GM12878 (cell line): ENCODE measurements around the gene DNAI7. TPM values are rescaled to one million over a fixed set of nuclear protein-coding genes. Genes with fewer than 3 reads are reported as not detected.

Experiments
- ATAC-seq: fragments of 200-7000 bp; cut with Tn5 transposase; 3 replicates; pipeline ENCODE4 v1.9.1; 2020; ENCODE audit warnings: mild to moderate bottlenecking, moderate library complexity
- Bru-seq: library from RNA; stranded (reverse); fragments of 400-500 nt; gene quantifications from one replicate; lab custom pipeline; 2021; lab: Mats Ljungman, UMichigan
- BruChase-seq, 2 experiments: library from RNA; stranded (reverse); fragments of 400-500 nt; gene quantifications; one replicate each; lab custom pipeline; 2021; lab: Mats Ljungman, UMichigan
- BruUV-seq: library from RNA; stranded (reverse); fragments of 400-500 nt; replicated peaks from 2 replicates; lab custom pipeline; 2021; lab: Mats Ljungman, UMichigan
- CTCF ChIA-PET: fragments of 300-600 bp; sonication (Branson Sonifier 250); formaldehyde crosslinking; extraction: SDS; loops from one replicate; lab custom pipeline; 2021; ENCODE audit warnings: inconsistent platforms; lab: Yijun Ruan, JAX
- POLR2A ChIA-PET: fragments of 350-600 bp; formaldehyde crosslinking; extraction: SDS; loops from one replicate; lab custom pipeline; 2021; ENCODE audit warnings: inconsistent platforms; lab: Charles Lee
- RAD21 ChIA-PET: fragments of 300-600 bp; sonication (Branson Sonifier 250); formaldehyde crosslinking; loops from one replicate; lab custom pipeline; 2023; ENCODE audit warnings: antibody characterized with exemption; ENCODE audit not compliant: unreplicated experiment; lab: Charles Lee
- SMC1A ChIA-PET: fragments of 300-600 bp; sonication (Branson Sonifier 250); formaldehyde crosslinking; loops from one replicate; lab custom pipeline; 2023; ENCODE audit not compliant: unreplicated experiment, uncharacterized antibody; lab: Charles Lee
- DNase-seq: peaks from one replicate; pipeline ENCODE4 v3.0.0-alpha.2; 2011; ENCODE audit warnings: low read depth, low spot score
- FAIRE-seq: peaks from 3 replicates; lab custom pipeline; 2011; peaks lifted over from hg19 to GRCh38; lab: Jason Lieb, UNC
- H2AFZ ChIP-seq: 2 replicates; pipeline ENCODE4 v1.6.0; 2011; ENCODE audit warnings: low read depth, low read length, control low read depth; ENCODE audit not compliant: control insufficient read depth
- H3K27ac ChIP-seq: 2 replicates; pipeline ENCODE4 v1.5.1; 2011; ENCODE audit warnings: control low read depth; ENCODE audit not compliant: control insufficient read depth, insufficient read depth
- H3K27me3 ChIP-seq, 2 experiments: replicated peaks in 1 of 2; 2 replicates each; pipeline versions ENCODE4 v1.6.0 to v1.6.1; 2011; ENCODE audit warnings: low read length in 1 of 2; ENCODE audit not compliant: control insufficient read depth in 2 of 2, insufficient read depth in 2 of 2
- H3K36me3 ChIP-seq, 2 experiments: 2 replicates each; pipeline ENCODE4 v1.5.1; 2011; ENCODE audit warnings: low read length in 1 of 2; ENCODE audit not compliant: control insufficient read depth in 2 of 2, insufficient read depth in 2 of 2
- H3K4me1 ChIP-seq: 2 replicates; pipeline ENCODE4 v1.6.1; 2011; ENCODE audit warnings: mild to moderate bottlenecking, low read length, moderate library complexity, mixed read lengths; ENCODE audit not compliant: control insufficient read depth, insufficient read depth
- H3K4me2 ChIP-seq: 2 replicates; pipeline ENCODE4 v1.6.0; 2011; ENCODE audit warnings: control low read depth; ENCODE audit not compliant: control insufficient read depth, insufficient read depth
- H3K4me3 ChIP-seq: fragments of 200-600 bp; sonication (generic); 2 replicates; pipeline ENCODE4 v1.5.1; 2016
- H3K79me2 ChIP-seq: 2 replicates; pipeline ENCODE4 v1.6.0; 2011; ENCODE audit warnings: low read length; ENCODE audit not compliant: control insufficient read depth, insufficient read depth
- H3K9ac ChIP-seq: 2 replicates; pipeline ENCODE4 v1.8.0; 2011; ENCODE audit warnings: low read length, control low read depth, mixed read lengths; ENCODE audit not compliant: control insufficient read depth, insufficient read depth
- H3K9me3 ChIP-seq: replicated peaks from 3 replicates; pipeline ENCODE4 v1.5.1; 2011; ENCODE audit warnings: mild to moderate bottlenecking, low read length; ENCODE audit not compliant: control insufficient read depth, insufficient read depth
- H4K20me1 ChIP-seq: 2 replicates; pipeline ENCODE4 v1.6.0; 2011; ENCODE audit not compliant: control insufficient read depth, insufficient read depth
- BCLAF1 ChIP-seq: fragments of 450-650 bp; IDR thresholded peaks from 2 replicates; pipeline ENCODE4 v1.6.1; 2017; ENCODE audit warnings: antibody characterized with exemption, mild to moderate bottlenecking, moderate library complexity
- CEBPB ChIP-seq, 2 experiments: fragments of 150-350 bp in 1 of 2; IDR thresholded peaks; 2 replicates each; pipeline ENCODE4 v1.6.1; 2012 to 2014; ENCODE audit warnings: low read depth in 2 of 2, low read length in 2 of 2, borderline replicate concordance in 1 of 2, inconsistent platforms in 1 of 2
- EGR1 ChIP-seq, 2 experiments: IDR thresholded peaks; 1 replicate in 1 of 2; 2 replicates in 1 of 2; pipeline ENCODE4 v1.6.1; 2011 to 2012; ENCODE audit warnings: low read depth in 2 of 2, low read length in 2 of 2, borderline replicate concordance in 1 of 2, mild to moderate bottlenecking in 1 of 2, moderate library complexity in 1 of 2
- NFYA ChIP-seq: IDR thresholded peaks from 2 replicates; pipeline ENCODE4 v1.6.1; 2011; ENCODE audit warnings: low read depth, mild to moderate bottlenecking, low read length, improper control_type of control experiment, borderline replicate concordance
- RELA ChIP-seq: fragments of 450-650 bp; IDR thresholded peaks from 2 replicates; pipeline ENCODE4 v1.8.0; 2014; ENCODE audit warnings: borderline replicate concordance; ENCODE audit not compliant: partially characterized antibody
- SREBF2 ChIP-seq: IDR thresholded peaks from 2 replicates; pipeline ENCODE4 v1.6.1; 2012; ENCODE audit warnings: mild to moderate bottlenecking, low read length
- ZZZ3 ChIP-seq: IDR thresholded peaks from 2 replicates; pipeline ENCODE4 v1.6.1; 2011; ENCODE audit warnings: low read depth; ENCODE audit not compliant: control insufficient read depth, insufficient read length
- WGBS: methylation state at CpG from one replicate; pipeline ENCODE4 v1.1.6; 2016; ENCODE audit warnings: low lambda C conversion rate; ENCODE audit not compliant: insufficient replicate concordance, insufficient coverage; ENCODE audit errors: missing lambda C conversion rate; 5-methylcytosine and 5-hydroxymethylcytosine counted together
- in situ Hi-C: fragments of 300-500 bp; cut with MboI; formaldehyde crosslinking; loops from 9 replicates; pipeline ENCODE4 v1.14.3; 2018; ENCODE audit warnings: mixed read lengths
- intact Hi-C: fragments of 100-400 bp; cut with micrococcal nuclease; formaldehyde crosslinking; loops from one replicate; pipeline ENCODE4 v1.14.2; 2022; ENCODE audit not compliant: unreplicated experiment
- long read RNA-seq, 2 experiments: library from polyadenylated mRNA; unstranded; transcript quantifications; one replicate each; pipeline ENCODE4 v2.0.0, GENCODE V29; 2019 to 2020
- polyA minus RNA-seq, 3 experiments: library from RNA; depleted of rRNA, polyadenylated mRNA; stranded (reverse); fragments of >200 nt; gene quantifications; 2 replicates each; pipeline ENCODE4 v1.2.3, GENCODE V29; 2011
- polyA plus RNA-seq, 11 experiments: library from polyadenylated mRNA; depleted of rRNA in 4 of 11; unstranded in 6 of 11; stranded (reverse) in 5 of 11; fragments of >200 nt; fragmentation: Nextera tagmentation in 4 of 11; fragmentation: Illumina TruSeq in 1 of 11; extraction: Ambion mirVana in 4 of 11; extraction: Trizol in 1 of 11; gene quantifications; 1 replicate in 1 of 11; 2 replicates in 10 of 11; pipeline versions ENCODE4 v1.2.1 to v1.2.3, GENCODE V29; 2011 to 2016; ENCODE audit warnings: inconsistent platforms in 2 of 11, missing spikeins in 2 of 11, low read depth in 1 of 11
- total RNA-seq, 4 experiments: library from RNA; depleted of rRNA in 3 of 4; stranded (reverse); fragments of >200 nt in 3 of 4; fragmentation: Illumina TruSeq in 1 of 4; extraction: Trizol in 1 of 4; gene quantifications; 2 replicates each; pipeline versions ENCODE4 v1.2.1 to v1.2.3, GENCODE V29; 2013 to 2021
- TF ChIP-seq, protein P1 (sequence below): IDR thresholded peaks from 2 replicates; pipeline ENCODE4 v1.6.1; 2012; ENCODE audit warnings: low read depth, low read length, improper control_type of control experiment
- TF ChIP-seq, protein P2 (sequence below): fragments of 450-650 bp; IDR thresholded peaks from 2 replicates; pipeline ENCODE4 v1.6.1; 2018; ENCODE audit warnings: mild to moderate bottlenecking, low read depth, moderate library complexity; ENCODE audit not compliant: partially characterized antibody

Gene DNAI7
- not detected in 2 replicates for total RNA-seq (2013; cell fraction: nucleolus; rRNA removed)
- total RNA-seq (2014; rRNA removed), result 0.05 TPM in 1 of 2 replicates, not detected in the other
- not detected in 2 replicates for total RNA-seq (2014; rRNA removed; fragmentation: Illumina TruSeq; extraction: Trizol)
- not detected in 2 replicates for total RNA-seq (2021)
- not detected for polyA plus RNA-seq (2011; ENCODE audit: low read depth)
- 0.04 TPM in 1 of 2 replicates, not detected in the other for polyA plus RNA-seq (2011; rRNA removed)
- polyA plus RNA-seq (2011; cell fraction: cytosol; rRNA removed), result not detected in 2 replicates
- 0.07 TPM in 1 of 2 replicates, not detected in the other for polyA plus RNA-seq (2011; cell fraction: nucleus; rRNA removed)
- polyA plus RNA-seq (2012), result 0.11 and 0.15 TPM in 2 replicates
- 0.07 TPM in 1 of 2 replicates, not detected in the other for polyA plus RNA-seq (2014; fragmentation: Illumina TruSeq; extraction: Trizol)
- polyA plus RNA-seq (2014; fragmentation: Nextera tagmentation; extraction: Ambion mirVana), result under 1 TPM; 0.11 to 0.48 TPM
- polyA plus RNA-seq (2014; rRNA removed), result 0.05 and 0.08 TPM in 2 replicates
- polyA plus RNA-seq (2016; fragmentation: Nextera tagmentation; extraction: Ambion mirVana), result under 1 TPM; 0.15 to 0.29 TPM
- polyA minus RNA-seq (2011; rRNA and poly(A)+ RNA removed), result not detected in 2 replicates
- polyA minus RNA-seq (2011; cell fraction: cytosol; rRNA and poly(A)+ RNA removed), result not detected in 2 replicates
- not detected in 2 replicates for polyA minus RNA-seq (2011; cell fraction: nucleus; rRNA and poly(A)+ RNA removed)
- Bru-seq, nascent RNA, result percentile 18 among the genes with signal in this experiment
- percentile 25 among the genes with signal in this experiment for BruChase-seq, experiment 1, labeled RNA remaining after a 6-hour chase
- percentile 39 among the genes with signal in this experiment for BruChase-seq, experiment 2, labeled RNA remaining after a 2-hour chase
- long read RNA-seq, experiment 1, result 0 reads
- long read RNA-seq, experiment 2, partial matches to known transcripts, result 0 of 4 reads
- long read RNA-seq, experiment 2, other reads (novel, unspliced or antisense), result 4 of 4 reads

DNA sequence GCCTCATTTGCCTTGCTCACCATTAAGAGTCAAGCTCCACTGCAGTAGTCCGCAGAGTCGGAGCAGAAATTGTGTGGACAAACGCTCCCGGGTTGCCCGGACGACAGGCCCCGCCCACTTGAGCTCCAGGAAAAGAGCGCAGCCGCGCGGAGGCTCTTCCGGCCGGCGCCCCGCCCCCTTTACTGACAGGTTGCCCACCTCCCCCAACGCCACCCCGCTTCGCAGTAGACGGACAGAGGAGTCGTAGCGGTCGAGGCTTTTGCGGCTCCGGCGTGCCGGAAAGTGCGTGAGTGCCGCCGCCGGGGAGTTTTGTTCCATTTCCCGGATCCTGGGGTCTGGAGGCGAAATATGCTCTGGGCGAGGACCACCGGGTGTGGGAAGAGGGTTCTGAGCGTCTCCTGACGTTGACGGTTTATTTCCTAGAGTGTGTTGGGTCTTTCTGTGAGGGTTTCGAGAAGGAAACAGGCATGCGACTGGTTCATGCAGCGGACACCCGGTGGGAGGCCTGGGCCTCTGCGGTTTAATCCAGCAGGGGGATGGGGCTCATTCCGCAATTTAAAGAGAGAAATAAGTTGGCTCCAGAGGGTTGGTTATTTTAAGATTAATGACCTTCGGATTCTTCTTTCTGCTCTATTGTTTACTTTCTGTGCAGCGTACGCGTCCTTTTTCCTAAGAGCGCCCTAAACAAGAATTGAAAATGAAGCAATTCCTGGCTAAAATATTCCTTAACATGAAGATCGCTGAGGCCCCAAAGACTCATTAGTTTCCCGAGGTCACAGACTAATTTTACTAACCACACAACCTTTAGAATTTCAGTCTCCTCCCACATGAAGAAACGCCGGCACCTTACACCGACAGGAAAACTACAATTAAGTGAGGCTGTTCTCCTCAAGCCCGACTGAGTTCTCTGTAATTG lies at the start of gene DNAI7, which contains the start of gene ETFRF1:
TSS of gene DNAI7 (minus strand) at position 105 of the 916 bp plus-strand sequence. CDS start at position 23, 82 bp downstream.
TSS of gene ETFRF1 (plus strand) at position 182 of the 916 bp plus-strand sequence. CDS start 8,720 bp downstream, outside the sequence.
- in situ Hi-C loops, result no loop called here
- FAIRE-seq (peak; percentile 69), DNase-seq (peak; percentile 56), ATAC-seq (peak; percentile 99)
- H3K9ac ChIP-seq, result peak within 1 kb of the TSS; percentile 71
- ChIA-PET CTCF (interaction anchor here (0.9 to 2.0 kb wide), 7 partner anchors 10 to 192 kb away, joined by 3 to 14 read pairs (median 3); no protein-coding TSS in a partner anchor), RAD21 (interaction anchor here (0.7 to 1.0 kb wide), 6 partner anchors 9 to 168 kb away, joined by 3 to 8 read pairs (median 4); no protein-coding TSS in a partner anchor), SMC1A (interaction anchor here (1.0 to 1.6 kb wide), 4 partner anchors 11 to 843 kb away, joined by 3 to 9 read pairs (median 4); no protein-coding TSS in a partner anchor), POLR2A (interaction anchor here (0.9 to 1.0 kb wide), 3 partner anchors 20 to 189 kb away, joined by 3 to 4 read pairs (median 3); no protein-coding TSS in a partner anchor)
- BruUV-seq, result TSS peak; percentile 89
- no peaks in the 10 kb centered on the region for H3K36me3 ChIP-seq
- H2AFZ ChIP-seq, result peak within 1 kb of the TSS; percentile 76
- H3K4me1 ChIP-seq, result peaks cover 6% of the 10 kb centered on the region; the same call in 1 of the 2 replicates
- 2% methylated on average over 54 of the region's 54 CpGs for WGBS
- peak within 1 kb of the TSS; percentile 76 for H3K4me2 ChIP-seq
- no peaks in the 10 kb centered on the region for H3K27me3 ChIP-seq
- H3K4me3 ChIP-seq, result peak within 1 kb of the TSS; percentile 85
- H3K27ac ChIP-seq, result peak within 1 kb of the TSS; percentile 73
- H3K79me2 ChIP-seq, result peaks cover 4% of the 10 kb centered on the region
- intact Hi-C loops, result no loop called here
- H3K9me3 ChIP-seq, result no peaks in the 10 kb centered on the region
- no peaks in the 10 kb centered on the region for H4K20me1 ChIP-seq
- TF ChIP-seq, protein P1, sequence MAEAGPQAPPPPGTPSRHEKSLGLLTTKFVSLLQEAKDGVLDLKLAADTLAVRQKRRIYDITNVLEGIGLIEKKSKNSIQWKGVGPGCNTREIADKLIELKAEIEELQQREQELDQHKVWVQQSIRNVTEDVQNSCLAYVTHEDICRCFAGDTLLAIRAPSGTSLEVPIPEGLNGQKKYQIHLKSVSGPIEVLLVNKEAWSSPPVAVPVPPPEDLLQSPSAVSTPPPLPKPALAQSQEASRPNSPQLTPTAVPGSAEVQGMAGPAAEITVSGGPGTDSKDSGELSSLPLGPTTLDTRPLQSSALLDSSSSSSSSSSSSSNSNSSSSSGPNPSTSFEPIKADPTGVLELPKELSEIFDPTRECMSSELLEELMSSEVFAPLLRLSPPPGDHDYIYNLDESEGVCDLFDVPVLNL, result no peak
- TF ChIP-seq EGR1 (IDR thresholded peaks at IDR 0.05; ENCODE audit: borderline replicate concordance in 1 of 2, low read depth in 2 of 2, low read length in 2 of 2) (peak in 1 of 2 experiments; percentile 26; a peak in 1 of 3 replicates), ZZZ3 (no peak), SREBF2 (no peak), BCLAF1 (no peak), NFYA (no peak), CEBPB (IDR thresholded peaks at IDR 0.05; ENCODE audit: borderline replicate concordance in 1 of 2, low read depth in 2 of 2, low read length in 2 of 2) (no peak), RELA (no peak)
- TF ChIP-seq, protein P2, sequence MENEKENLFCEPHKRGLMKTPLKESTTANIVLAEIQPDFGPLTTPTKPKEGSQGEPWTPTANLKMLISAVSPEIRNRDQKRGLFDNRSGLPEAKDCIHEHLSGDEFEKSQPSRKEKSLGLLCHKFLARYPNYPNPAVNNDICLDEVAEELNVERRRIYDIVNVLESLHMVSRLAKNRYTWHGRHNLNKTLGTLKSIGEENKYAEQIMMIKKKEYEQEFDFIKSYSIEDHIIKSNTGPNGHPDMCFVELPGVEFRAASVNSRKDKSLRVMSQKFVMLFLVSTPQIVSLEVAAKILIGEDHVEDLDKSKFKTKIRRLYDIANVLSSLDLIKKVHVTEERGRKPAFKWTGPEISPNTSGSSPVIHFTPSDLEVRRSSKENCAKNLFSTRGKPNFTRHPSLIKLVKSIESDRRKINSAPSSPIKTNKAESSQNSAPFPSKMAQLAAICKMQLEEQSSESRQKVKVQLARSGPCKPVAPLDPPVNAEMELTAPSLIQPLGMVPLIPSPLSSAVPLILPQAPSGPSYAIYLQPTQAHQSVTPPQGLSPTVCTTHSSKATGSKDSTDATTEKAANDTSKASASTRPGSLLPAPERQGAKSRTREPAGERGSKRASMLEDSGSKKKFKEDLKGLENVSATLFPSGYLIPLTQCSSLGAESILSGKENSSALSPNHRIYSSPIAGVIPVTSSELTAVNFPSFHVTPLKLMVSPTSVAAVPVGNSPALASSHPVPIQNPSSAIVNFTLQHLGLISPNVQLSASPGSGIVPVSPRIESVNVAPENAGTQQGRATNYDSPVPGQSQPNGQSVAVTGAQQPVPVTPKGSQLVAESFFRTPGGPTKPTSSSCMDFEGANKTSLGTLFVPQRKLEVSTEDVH, result no peak
